ENCODE results near the gene COG3. TPM values are rescaled to one million over a fixed set of nuclear protein-coding genes. Genes with fewer than 3 reads are reported as not detected.

The COG3 gene
- total and polyA plus RNA-seq, 10 of the 15 experiments (the other 5 are each of a cell fraction or from before 2014, with no cell fraction given): 6.1 to 35.1 (median 22.6) TPM

DNA sequence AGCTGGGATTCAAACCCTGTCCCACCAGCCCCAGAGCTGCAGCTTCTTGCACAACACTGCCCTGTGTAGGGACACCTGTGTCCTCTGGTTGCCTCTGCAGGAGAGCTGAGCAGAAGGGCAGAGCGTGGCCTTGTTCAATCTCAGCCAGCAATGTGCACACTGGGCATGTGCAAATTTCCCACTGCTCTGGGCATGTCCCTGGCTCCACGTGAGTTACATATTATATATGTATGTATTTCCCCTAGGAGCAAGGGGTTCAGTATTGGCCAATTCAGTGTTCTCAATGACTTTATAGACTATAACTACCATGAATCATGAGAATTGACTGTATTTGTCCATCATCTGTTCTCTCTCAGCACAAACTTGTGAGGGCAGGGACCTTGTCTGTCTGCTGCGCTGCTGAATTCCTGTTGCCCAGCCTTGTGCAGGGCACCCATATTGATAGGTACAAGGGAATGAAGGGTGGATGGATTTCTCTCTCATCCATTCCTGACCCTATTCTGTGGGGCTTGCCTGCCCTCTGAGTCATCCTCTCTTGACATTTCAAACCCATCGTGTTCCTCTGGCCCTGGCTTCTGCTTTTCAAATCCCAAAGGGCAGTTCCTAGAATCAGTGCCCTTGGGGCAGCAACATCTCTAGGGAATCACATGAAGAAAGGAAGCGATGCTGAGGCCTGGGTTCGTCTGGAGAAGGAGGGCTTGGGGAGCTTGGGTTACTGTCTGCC, 81.1 kb downstream of the COG3 start:
- H3K79me2 ChIP-seq (ENCODE audit: control insufficient read depth, insufficient read depth, low read length): no peaks in the 10 kb centered on the region
- WGBS (ENCODE audit: insufficient coverage, insufficient replicate concordance, low lambda C conversion rate, missing lambda C conversion rate): 33% methylated on average over 6 of the region's 6 CpGs
- no peak for ATAC-seq

More for the DNA sequence above, 81.1 kb downstream of the COG3 start:
- ChIA-PET SMC1A (ENCODE audit: uncharacterized antibody, unreplicated experiment) (interaction anchor here (1.1 kb wide), 1 partner anchor 84 kb away, joined by 3 read pairs; no protein-coding TSS in a partner anchor), POLR2A (no interaction called here), CTCF (interaction anchor here (1.3 kb wide), 1 partner anchor 778 kb away, joined by 4 read pairs; no protein-coding TSS in a partner anchor), RAD21 (ENCODE audit: unreplicated experiment) (no interaction called here)
- H3K9me3 ChIP-seq (replicated peaks; ENCODE audit: control insufficient read depth, insufficient read depth, low read length): no peaks in the 10 kb centered on the region
- H2AFZ ChIP-seq (ENCODE audit: control insufficient read depth, low read depth, low read length): no peak overlapping the region
- DNase-seq (ENCODE audit: low read depth, low spot score) (no peak), FAIRE-seq (no peak)
- no peaks in the 10 kb centered on the region for H3K4me1 ChIP-seq (ENCODE audit: control insufficient read depth, insufficient read depth, low read length)
- H3K9ac ChIP-seq (ENCODE audit: control insufficient read depth, insufficient read depth, low read length): no peak overlapping the region
- no peaks in the 10 kb centered on the region for H4K20me1 ChIP-seq (ENCODE audit: control insufficient read depth, insufficient read depth)
- no peak overlapping the region for H3K4me3 ChIP-seq
- intact Hi-C loops (cut with micrococcal nuclease; ENCODE audit: unreplicated experiment) (no loop called here), in situ Hi-C loops (cut with MboI) (loop anchor here (10.0 kb wide), 1 partner anchor 179 kb away; no protein-coding TSS in a partner anchor)
- no TSS peak for BruUV-seq (replicated peaks)
- H3K36me3 ChIP-seq (ENCODE audit: control insufficient read depth in 2 of 2, insufficient read depth in 2 of 2, low read length in 1 of 2): no peaks in the 10 kb centered on the region
- no peaks in the 10 kb centered on the region for H3K27me3 ChIP-seq (replicated peaks in 1 of 2; ENCODE audit: control insufficient read depth in 2 of 2, insufficient read depth in 2 of 2, low read length in 1 of 2)
- TF ChIP-seq, protein P1, sequence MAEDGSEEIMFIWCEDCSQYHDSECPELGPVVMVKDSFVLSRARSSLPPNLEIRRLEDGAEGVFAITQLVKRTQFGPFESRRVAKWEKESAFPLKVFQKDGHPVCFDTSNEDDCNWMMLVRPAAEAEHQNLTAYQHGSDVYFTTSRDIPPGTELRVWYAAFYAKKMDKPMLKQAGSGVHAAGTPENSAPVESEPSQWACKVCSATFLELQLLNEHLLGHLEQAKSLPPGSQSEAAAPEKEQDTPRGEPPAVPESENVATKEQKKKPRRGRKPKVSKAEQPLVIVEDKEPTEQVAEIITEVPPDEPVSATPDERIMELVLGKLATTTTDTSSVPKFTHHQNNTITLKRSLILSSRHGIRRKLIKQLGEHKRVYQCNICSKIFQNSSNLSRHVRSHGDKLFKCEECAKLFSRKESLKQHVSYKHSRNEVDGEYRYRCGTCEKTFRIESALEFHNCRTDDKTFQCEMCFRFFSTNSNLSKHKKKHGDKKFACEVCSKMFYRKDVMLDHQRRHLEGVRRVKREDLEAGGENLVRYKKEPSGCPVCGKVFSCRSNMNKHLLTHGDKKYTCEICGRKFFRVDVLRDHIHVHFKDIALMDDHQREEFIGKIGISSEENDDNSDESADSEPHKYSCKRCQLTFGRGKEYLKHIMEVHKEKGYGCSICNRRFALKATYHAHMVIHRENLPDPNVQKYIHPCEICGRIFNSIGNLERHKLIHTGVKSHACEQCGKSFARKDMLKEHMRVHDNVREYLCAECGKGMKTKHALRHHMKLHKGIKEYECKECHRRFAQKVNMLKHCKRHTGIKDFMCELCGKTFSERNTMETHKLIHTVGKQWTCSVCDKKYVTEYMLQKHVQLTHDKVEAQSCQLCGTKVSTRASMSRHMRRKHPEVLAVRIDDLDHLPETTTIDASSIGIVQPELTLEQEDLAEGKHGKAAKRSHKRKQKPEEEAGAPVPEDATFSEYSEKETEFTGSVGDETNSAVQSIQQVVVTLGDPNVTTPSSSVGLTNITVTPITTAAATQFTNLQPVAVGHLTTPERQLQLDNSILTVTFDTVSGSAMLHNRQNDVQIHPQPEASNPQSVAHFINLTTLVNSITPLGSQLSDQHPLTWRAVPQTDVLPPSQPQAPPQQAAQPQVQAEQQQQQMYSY (CRISPR knock-in tag; IDR thresholded peaks at IDR 0.05): no peak
- TF ChIP-seq DPF2 (IDR thresholded peaks at IDR 0.05) (no peak), BCL11A (IDR thresholded peaks at IDR 0.05; ENCODE audit: low read depth, low read length) (no peak), ZNF24 (IDR thresholded peaks at IDR 0.05) (no peak), POLR2AphosphoS2 (IDR thresholded peaks at IDR 0.05; ENCODE audit: low read depth, low read length) (no peak), ZNF384 (IDR thresholded peaks at IDR 0.05; ENCODE audit: borderline replicate concordance, low read depth, low read length) (no peak), SPI1 (IDR thresholded peaks at IDR 0.05; ENCODE audit: borderline replicate concordance, insufficient read depth, low read depth, low read length) (no peak), NRF1 (conservative IDR thresholded peaks at IDR 0.05; ENCODE audit: low read depth, low read length) (no peak), HDAC2 (IDR thresholded peaks at IDR 0.05) (no peak), SUZ12 (IDR thresholded peaks at IDR 0.05; ENCODE audit: unreplicated experiment) (no peak), EED (IDR thresholded peaks at IDR 0.05; ENCODE audit: low read depth) (no peak)
- TF ChIP-seq, protein P2, sequence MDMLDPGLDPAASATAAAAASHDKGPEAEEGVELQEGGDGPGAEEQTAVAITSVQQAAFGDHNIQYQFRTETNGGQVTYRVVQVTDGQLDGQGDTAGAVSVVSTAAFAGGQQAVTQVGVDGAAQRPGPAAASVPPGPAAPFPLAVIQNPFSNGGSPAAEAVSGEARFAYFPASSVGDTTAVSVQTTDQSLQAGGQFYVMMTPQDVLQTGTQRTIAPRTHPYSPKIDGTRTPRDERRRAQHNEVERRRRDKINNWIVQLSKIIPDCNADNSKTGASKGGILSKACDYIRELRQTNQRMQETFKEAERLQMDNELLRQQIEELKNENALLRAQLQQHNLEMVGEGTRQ (IDR thresholded peaks at IDR 0.05; ENCODE audit: borderline replicate concordance, low read depth, low read length): no peak
- no peak overlapping the region for H3K27ac ChIP-seq (ENCODE audit: control insufficient read depth, insufficient read depth)
- no peak overlapping the region for H3K4me2 ChIP-seq (ENCODE audit: control insufficient read depth, insufficient read depth)
